Activated CD4-positive, CD25-positive, alpha-beta regulatory T cell treated with anti-CD3 and anti-CD28 coated beads, Interleukin-2, amount 50 U/mL, for 72 hours (primary cell): Measurements from ENCODE around the gene CREB1.

Source experiments
- DNase-seq: peaks from one replicate; pipeline ENCODE4 v3.0.0; 2021

Gene CREB1

DNA sequence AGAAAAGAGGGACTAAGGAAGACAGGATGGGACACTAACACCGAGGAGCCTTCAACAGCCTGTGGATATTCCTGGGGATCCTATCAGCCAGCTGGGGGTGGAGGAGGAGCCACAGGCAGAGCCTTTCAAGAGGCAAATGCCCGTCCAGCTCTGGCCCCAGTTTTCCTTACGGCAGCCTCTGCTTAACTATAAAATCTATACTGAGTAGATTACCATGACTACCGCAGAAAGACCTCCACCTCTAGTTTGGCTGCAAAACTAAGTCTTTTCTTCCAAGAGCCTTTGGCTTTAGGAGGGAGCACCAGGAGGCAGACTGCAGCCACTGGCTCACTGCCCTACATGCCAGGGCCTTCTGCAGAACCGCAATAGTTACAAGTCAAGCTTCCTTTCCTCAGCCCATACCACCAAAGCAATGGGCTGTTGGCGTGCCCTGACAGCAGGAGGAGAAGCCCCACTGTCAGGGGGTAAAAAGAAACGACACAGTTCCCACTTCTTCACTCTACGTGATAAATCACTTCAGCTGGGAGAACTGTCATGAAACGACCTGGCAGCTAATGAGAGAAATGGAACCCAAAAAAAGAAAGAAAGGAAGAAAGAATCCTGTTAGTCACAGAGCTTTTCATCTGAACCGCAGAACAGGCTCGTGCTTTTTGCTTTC, 25.1 kb upstream of the CREB1 start:
- no peak for DNase-seq

GRCh38 chr2:207505171-207505570, 24.6 kb upstream of the CREB1 start:
- no peak for DNase-seq

DNA sequence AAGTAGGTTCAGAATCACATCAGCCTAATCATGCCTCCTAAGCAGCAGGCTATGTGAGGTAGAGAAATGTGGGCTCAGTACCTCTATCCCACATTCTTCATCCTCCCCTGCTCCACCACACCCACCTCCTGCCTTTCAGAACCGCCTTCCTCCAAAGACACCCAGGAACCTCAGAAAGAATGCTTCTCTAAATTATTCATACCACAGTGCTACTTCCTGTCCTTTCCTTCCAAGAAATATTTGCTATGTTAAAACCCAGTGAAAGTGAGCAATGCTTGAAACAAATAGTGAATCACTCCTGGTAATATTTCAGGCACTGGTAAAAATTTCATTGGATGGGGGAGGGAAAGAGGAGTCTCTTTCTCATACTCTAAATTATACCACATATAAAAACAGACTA, 24.0 kb upstream of the CREB1 start:
- no peak for DNase-seq

DNA sequence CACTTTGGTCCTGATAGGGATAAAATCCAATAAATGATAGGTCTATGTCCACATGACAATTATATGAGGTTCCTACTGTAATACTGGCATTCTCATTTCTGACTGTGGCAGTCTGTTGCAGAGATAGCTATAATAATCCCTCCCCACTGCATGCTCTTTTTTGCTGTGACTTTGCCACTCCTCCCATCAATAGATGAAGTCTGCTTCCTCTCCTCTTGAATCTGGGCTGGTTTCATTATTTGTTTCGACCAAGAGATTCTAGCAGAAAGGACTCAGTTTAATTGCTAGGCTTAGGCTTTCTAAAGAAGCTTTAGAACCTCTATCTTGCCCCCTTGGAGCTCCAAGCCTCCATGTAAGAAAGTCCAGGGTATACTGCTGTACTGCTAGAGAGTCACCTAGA, 23.3 kb upstream of the CREB1 start:
- DNase-seq, result no peak

DNA sequence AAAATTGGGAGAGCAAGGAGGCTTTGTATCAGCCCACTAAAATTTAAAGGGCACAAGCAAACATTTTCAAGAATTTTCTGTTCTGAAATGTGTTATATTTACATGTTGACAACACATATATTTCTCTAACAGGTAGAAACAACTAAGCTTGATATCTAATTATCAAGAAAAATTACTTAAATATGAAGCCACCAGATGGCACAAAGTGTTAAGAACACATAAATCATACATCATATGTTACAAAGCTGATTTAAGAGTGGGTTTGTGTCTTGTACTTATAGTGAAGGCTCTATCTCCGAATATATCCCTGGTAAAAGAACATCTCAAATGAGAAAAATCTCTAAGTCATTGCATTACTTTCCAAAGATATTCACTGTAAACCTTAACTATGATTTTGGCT, 19.6 kb upstream of the CREB1 start:
- DNase-seq, result no peak

DNA sequence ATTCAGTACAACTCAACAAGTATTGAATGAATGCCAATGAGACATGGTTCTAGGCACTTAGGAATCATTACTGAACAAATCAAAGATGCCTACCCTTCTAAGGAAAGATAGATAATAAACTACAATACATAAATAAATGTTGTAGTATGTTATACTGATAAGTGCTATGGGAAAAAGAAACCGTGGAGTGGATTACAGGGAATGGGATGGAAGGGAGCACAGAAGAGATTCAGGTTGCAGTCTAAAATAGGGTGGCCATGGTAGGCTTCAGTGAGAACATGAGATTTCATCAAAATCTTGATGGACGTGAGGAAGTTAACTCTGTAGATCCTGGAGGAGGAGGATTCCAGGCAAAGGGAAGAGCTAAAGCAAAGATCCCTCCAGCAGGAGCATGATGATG, 17.9 kb upstream of the CREB1 start:
- DNase-seq, result no peak

- DNase-seq, result no peak
Observed at GRCh38 chr2:207512356-207512755, 17.4 kb upstream of the CREB1 start.

DNA sequence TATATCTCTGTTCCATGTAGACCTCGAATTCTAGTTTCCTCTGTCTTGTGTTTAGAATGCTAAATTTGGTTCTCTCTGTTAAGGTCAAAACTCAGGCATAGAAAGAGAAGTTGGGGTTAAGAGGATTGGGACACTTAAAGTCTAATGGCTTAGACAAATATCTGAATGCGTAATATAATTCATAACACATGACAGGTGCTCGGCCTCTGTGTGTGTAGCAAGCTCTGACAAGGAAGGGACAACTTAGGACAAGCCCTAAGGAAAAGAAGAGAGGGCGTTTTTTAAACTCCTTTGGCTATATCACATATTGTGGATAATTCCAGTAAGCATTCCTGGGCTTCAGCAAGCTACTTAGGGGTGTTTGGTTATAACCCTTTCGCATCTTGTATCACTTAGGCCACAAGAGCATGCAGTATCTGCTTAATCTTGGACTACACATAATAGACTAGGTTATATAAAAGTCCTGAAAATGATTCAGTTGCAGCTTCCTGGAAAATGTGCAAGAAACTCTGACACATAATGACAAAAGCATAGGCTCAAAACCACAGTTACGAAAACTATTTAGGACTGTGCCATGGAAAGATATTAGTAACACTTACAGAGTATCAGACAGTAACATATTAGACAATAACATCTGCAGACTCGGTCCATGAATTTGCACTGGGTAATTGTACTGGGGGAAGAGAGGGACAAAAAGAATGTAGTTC, 16.1 kb upstream of the CREB1 start:
- DNase-seq, result no peak

- no peak for DNase-seq
Observed at GRCh38 chr2:207514451-207514850, 15.3 kb upstream of the CREB1 start.

GRCh38 chr2:207515671-207516070, 14.1 kb upstream of the CREB1 start:
- DNase-seq, result no peak

- DNase-seq, result no peak
Observed at GRCh38 chr2:207516206-207516605, 13.6 kb upstream of the CREB1 start.

GRCh38 chr2:207523005-207523404, 6.8 kb upstream of the CREB1 start:
- no peak for DNase-seq

DNA sequence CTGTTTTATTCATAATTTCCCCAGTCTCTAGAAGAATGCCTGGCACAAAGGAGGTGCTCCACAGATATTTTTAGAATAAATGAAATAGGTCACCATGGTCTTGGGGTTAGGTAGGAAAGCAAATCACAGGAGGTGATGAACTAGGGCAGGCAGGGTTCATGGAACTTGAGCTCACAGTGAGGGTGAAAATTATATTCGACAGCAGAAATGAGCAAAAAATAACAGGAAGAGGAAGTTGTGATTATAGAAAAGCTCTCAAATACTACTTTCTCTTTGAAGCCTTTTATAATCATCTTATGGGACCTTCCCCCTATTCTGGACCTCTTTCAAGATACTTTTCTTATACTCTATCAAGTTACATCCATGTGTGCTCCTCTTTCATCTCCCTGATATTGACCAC, 4.5 kb upstream of the CREB1 start:
- DNase-seq, result no peak

GRCh38 chr2:207528980-207529329, 807 bp upstream of the CREB1 start:
- DNase-seq, result no peak

GRCh38 chr2:207530160-207531031, 634 bp downstream of the CREB1 start:
- peak; percentile 54 for DNase-seq

GRCh38 chr2:207531032-207531952, 1.5 kb downstream of the CREB1 start:
- no peak for DNase-seq

- DNase-seq, result no peak
Observed at GRCh38 chr2:207532676-207533075, 2.9 kb downstream of the CREB1 start.

GRCh38 chr2:207533461-207534008, 3.8 kb downstream of the CREB1 start:
- no peak for DNase-seq

DNA sequence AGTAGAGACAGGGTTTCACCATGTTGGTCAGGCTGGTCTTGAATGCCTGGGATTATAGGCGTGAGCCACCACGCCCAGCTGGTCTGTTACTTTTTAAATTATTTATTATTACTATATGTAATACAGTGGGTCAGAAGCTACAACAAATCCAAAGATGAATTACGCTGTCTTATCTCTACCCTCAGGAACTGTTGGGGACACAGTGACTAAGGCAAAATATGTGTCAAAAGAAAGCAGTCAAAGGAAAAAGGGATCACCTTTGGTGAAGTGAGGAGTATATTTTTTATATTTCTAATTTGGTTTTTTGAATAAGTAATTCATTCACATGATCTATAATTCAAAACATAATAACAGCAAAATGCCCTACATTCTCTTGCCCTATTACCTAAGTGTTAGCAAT, 4.7 kb downstream of the CREB1 start:
- DNase-seq, result no peak

DNA sequence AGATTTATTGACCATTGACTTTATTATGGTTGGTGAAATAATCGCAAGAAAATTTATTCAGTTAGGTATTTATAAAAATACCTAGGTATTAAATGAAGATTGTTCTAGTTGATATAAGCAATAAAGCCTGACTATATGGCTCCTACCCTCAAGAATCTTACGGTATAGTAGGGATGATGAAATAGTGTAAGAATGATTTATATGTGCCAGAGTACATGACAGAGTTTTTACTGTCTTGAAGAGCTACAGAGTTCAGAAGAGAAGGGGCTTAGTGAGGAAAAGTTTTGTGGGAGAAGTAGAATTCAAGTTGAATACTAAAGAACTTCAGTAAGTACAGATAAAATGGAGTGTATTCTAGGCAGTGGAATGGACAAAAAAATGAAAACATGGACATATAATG, 9.7 kb downstream of the CREB1 start:
- no peak for DNase-seq

GRCh38 chr2:207540431-207540830, 10.7 kb downstream of the CREB1 start:
- no peak for DNase-seq

DNA sequence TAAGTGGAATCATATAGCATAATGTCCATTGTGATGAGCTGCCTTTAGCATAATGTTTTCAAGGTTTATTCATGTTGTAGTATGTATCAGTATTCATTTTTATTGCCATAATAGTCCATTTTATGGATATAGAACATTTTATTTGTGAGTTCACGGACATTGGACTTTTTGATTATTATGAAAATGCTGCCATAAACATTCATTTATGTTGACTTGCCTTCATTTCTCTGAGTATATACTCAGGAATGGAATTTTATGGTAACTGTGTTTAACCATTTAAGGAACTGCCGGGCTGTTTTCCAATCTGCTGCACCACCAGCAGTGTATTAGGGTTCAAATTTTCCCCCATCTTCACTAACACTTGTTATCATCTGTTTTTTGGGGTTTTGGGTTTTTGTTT, 12.2 kb downstream of the CREB1 start:
- DNase-seq, result no peak

DNA sequence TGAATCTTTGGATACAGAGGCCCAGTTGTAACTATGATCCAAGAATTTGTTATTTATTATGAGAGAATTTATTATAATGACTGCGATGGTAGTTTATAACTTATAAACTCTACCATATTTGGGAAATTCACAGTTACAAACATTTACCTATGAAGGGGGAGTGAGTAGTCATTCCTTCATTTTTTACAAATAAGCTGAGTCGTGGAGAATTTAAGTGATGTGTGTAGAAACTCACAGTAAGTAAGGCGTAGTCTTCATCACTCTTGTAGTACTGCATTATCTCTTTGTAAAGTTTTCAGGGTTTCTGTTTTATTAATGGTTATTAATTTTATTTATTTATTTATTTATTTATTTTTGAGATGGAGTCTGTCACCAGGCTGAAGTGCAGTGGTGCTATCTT, 13.5 kb downstream of the CREB1 start:
- no peak for DNase-seq
